IMR-90 (cell line): ENCODE data around the gene MAN1A2. TPM values are rescaled to one million over a fixed set of nuclear protein-coding genes. Genes with fewer than 3 reads are reported as not detected.

Experiments
- BHLHE40 ChIP-seq: fragments of 150-350 bp; IDR thresholded peaks from 2 replicates; pipeline ENCODE4 v1.6.1; 2016; ENCODE audit warnings: mild to moderate bottlenecking, low read depth, low read length
- RCOR1 ChIP-seq: IDR thresholded peaks from 2 replicates; pipeline ENCODE4 v1.6.1; 2012; ENCODE audit warnings: mild to moderate bottlenecking, low read length, improper control_type of control experiment; ENCODE audit not compliant: insufficient replicate concordance
- polyA plus RNA-seq, 3 experiments: library from polyadenylated mRNA; depleted of rRNA; stranded (reverse); fragments of >200 nt; gene quantifications; 2 replicates each; pipeline ENCODE4 v1.2.3, GENCODE V29; 2012; ENCODE audit warnings: low replicate concordance in 1 of 3
- total RNA-seq: library from RNA; depleted of rRNA; stranded (reverse); fragments of >200 nt; gene quantifications from 2 replicates; pipeline ENCODE4 v1.2.3, GENCODE V29; 2012
- TF ChIP-seq, protein P1 (sequence below): fragments of 150-350 bp; IDR thresholded peaks from 2 replicates; pipeline ENCODE4 v1.6.1; 2016; ENCODE audit warnings: low read depth, mild to moderate bottlenecking, low read length, moderate library complexity, borderline replicate concordance
- TF ChIP-seq, protein P2 (sequence below): fragments of 150-350 bp; IDR thresholded peaks from 2 replicates; pipeline ENCODE4 v1.6.1; 2017; ENCODE audit warnings: mild to moderate bottlenecking, antibody characterized with exemption, low read length, low read depth

The MAN1A2 gene
- total and polyA plus RNA-seq, 2 of the 4 experiments (the other 2 are of a cell fraction), result 12.4 to 29.4 TPM

- TF ChIP-seq, protein P1, sequence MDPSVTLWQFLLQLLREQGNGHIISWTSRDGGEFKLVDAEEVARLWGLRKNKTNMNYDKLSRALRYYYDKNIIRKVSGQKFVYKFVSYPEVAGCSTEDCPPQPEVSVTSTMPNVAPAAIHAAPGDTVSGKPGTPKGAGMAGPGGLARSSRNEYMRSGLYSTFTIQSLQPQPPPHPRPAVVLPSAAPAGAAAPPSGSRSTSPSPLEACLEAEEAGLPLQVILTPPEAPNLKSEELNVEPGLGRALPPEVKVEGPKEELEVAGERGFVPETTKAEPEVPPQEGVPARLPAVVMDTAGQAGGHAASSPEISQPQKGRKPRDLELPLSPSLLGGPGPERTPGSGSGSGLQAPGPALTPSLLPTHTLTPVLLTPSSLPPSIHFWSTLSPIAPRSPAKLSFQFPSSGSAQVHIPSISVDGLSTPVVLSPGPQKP, result no peak
- TF ChIP-seq, protein P2, sequence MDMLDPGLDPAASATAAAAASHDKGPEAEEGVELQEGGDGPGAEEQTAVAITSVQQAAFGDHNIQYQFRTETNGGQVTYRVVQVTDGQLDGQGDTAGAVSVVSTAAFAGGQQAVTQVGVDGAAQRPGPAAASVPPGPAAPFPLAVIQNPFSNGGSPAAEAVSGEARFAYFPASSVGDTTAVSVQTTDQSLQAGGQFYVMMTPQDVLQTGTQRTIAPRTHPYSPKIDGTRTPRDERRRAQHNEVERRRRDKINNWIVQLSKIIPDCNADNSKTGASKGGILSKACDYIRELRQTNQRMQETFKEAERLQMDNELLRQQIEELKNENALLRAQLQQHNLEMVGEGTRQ, result no peak
- TF ChIP-seq RCOR1 (no peak), BHLHE40 (peak; percentile 43; the same call in 1 of the 2 replicates)
Observed at GRCh38 chr1:117367046-117368025, at the start of gene MAN1A2 (continued).
